Stimulated activated CD4-positive, alpha-beta T cell treated with anti-CD3 and anti-CD28 coated beads, TNF-alpha, amount 100 ng/mL, for 48 hours (primary cell): ENCODE measurements around the gene SFTPD.
"Not testable (repeated sequence)": the region's sequence is repeated elsewhere in the genome, so short reads cannot be mapped to it uniquely, and the experiment has no call there.

Experiments
- DNase-seq, 3 donors: peaks; one replicate each; pipeline ENCODE4 v3.0.0-alpha.2; 2020; ENCODE audit warnings: low read depth in 3 of 3

SFTPD gene

GRCh38 chr10:79925614-79926013, 23.3 kb downstream of the SFTPD start:
- DNase-seq: no peak

GRCh38 chr10:79923669-79924068, 25.2 kb downstream of the SFTPD start:
- DNase-seq: no peak

- no peak for DNase-seq
Measured at GRCh38 chr10:79923145-79923544, 25.8 kb downstream of the SFTPD start.

GRCh38 chr10:79922011-79922412, 26.9 kb downstream of the SFTPD start:
- DNase-seq: not testable (repeated sequence)

- not testable (repeated sequence) for DNase-seq
Measured at GRCh38 chr10:79915838-79916237, 33.1 kb downstream of the SFTPD start.

GRCh38 chr10:79914512-79914911, 34.4 kb downstream of the SFTPD start:
- DNase-seq: not testable (repeated sequence)

- DNase-seq: no peak
Measured at GRCh38 chr10:79910836-79911235, 38.1 kb downstream of the SFTPD start.

- no peak for DNase-seq
Measured at GRCh38 chr10:79910344-79910743, 38.6 kb downstream of the SFTPD start.

GRCh38 chr10:79905322-79906314, 43.3 kb downstream of the SFTPD start:
- DNase-seq: no peak

GRCh38 chr10:79904671-79905321, 44.1 kb downstream of the SFTPD start:
- DNase-seq: peak; percentile 26 to 48 (median 46)

- not testable (repeated sequence) for DNase-seq
Measured at GRCh38 chr10:79901571-79901970, 47.3 kb downstream of the SFTPD start.

GRCh38 chr10:79898597-79899325, 50.1 kb downstream of the SFTPD start:
- no peak for DNase-seq

- not testable (repeated sequence) for DNase-seq
Measured at GRCh38 chr10:79892896-79893295, 56.0 kb downstream of the SFTPD start.

GRCh38 chr10:79890469-79890868, 58.4 kb downstream of the SFTPD start:
- DNase-seq: no peak

- DNase-seq: not testable (repeated sequence)
Measured at GRCh38 chr10:79888984-79889383, 59.9 kb downstream of the SFTPD start.
